GM23338 (cell line): ENCODE results near the gene SERPINB6. TPM values are rescaled to one million over a fixed set of nuclear protein-coding genes. Genes with fewer than 3 reads are reported as not detected.
"Not testable (repeated sequence)": the region's sequence is repeated elsewhere in the genome, so short reads cannot be mapped to it uniquely, and the experiment has no call there.

Experiments
- ATAC-seq: fragments of 200-7000 bp; cut with Tn5 transposase; 3 replicates; pipeline ENCODE4 v1.9.1; 2020
- DNase-seq: peaks from one replicate; pipeline ENCODE4 v3.0.0-alpha.2; 2015; ENCODE audit warnings: low spot score
- H2AFZ ChIP-seq: fragments of 200-600 bp; sonication (generic); 2 replicates; pipeline ENCODE4 v1.8.0; 2016; ENCODE audit warnings: antibody characterized with exemption, mild to moderate bottlenecking, moderate library complexity
- H3F3A ChIP-seq: fragments of 200-600 bp; sonication (generic); replicated peaks from 2 replicates; pipeline ENCODE4 v1.8.0; 2017; ENCODE audit warnings: antibody characterized with exemption, mixed run types, low read depth
- H3K27ac ChIP-seq: fragments of 200-600 bp; sonication (generic); 2 replicates; pipeline ENCODE4 v1.6.1; 2016; ENCODE audit warnings: low read depth
- H3K27me3 ChIP-seq: fragments of 200-600 bp; sonication (generic); 2 replicates; pipeline ENCODE4 v1.8.0; 2016; ENCODE audit warnings: mild to moderate bottlenecking, mixed run types, moderate library complexity; ENCODE audit not compliant: insufficient read depth
- H3K36me3 ChIP-seq: fragments of 200-600 bp; sonication (generic); 2 replicates; pipeline ENCODE4 v1.8.0; 2016; ENCODE audit warnings: mild to moderate bottlenecking; ENCODE audit not compliant: insufficient read depth
- H3K4me1 ChIP-seq: fragments of 200-600 bp; sonication (generic); 2 replicates; pipeline ENCODE4 v1.8.0; 2016; ENCODE audit warnings: mild to moderate bottlenecking, moderate library complexity; ENCODE audit not compliant: insufficient read depth
- H3K4me2 ChIP-seq: fragments of 200-600 bp; sonication (generic); 2 replicates; pipeline ENCODE4 v1.7.1; 2017; ENCODE audit warnings: mixed run types
- H3K4me3 ChIP-seq: fragments of 200-600 bp; sonication (generic); 2 replicates; pipeline ENCODE4 v1.6.1; 2016; ENCODE audit warnings: mixed run types
- H3K79me2 ChIP-seq: fragments of 200-600 bp; sonication (generic); replicated peaks from 2 replicates; pipeline ENCODE4 v1.8.0; 2017; ENCODE audit warnings: mild to moderate bottlenecking; ENCODE audit not compliant: insufficient read depth
- H3K9me2 ChIP-seq: fragments of 200-600 bp; sonication (generic); 2 replicates; pipeline ENCODE4 v1.8.0; 2017; ENCODE audit not compliant: insufficient read depth
- H4K20me1 ChIP-seq: fragments of 200-600 bp; sonication (generic); replicated peaks from 2 replicates; pipeline ENCODE4 v1.8.0; 2017; ENCODE audit warnings: mild to moderate bottlenecking; ENCODE audit not compliant: insufficient read depth
- H3K27ac Mint-ChIP-seq: 2 replicates; pipeline ENCODE4 v1.8.0; 2020; ENCODE audit warnings: inconsistent platforms, mild to moderate bottlenecking, moderate library complexity, mixed read lengths
- H3K27me3 Mint-ChIP-seq: 3 replicates; pipeline ENCODE4 v1.8.0; 2022; ENCODE audit warnings: low read depth, mild to moderate bottlenecking, moderate library complexity, mixed read lengths, inconsistent platforms; ENCODE audit not compliant: insufficient read depth, poor library complexity
- H3K36me3 Mint-ChIP-seq: 3 replicates; pipeline ENCODE4 v1.8.0; 2021; ENCODE audit warnings: low read depth, mild to moderate bottlenecking, inconsistent platforms, moderate library complexity, mixed read lengths
- H3K4me1 Mint-ChIP-seq: 3 replicates; pipeline ENCODE4 v1.8.0; 2020; ENCODE audit warnings: mild to moderate bottlenecking, inconsistent platforms, mixed read lengths
- H3K4me3 Mint-ChIP-seq: 3 replicates; pipeline ENCODE4 v1.8.0; 2021; ENCODE audit warnings: moderate library complexity, mild to moderate bottlenecking, inconsistent platforms, mixed read lengths
- H3K9me3 Mint-ChIP-seq: 3 replicates; pipeline ENCODE4 v1.8.0; 2020; ENCODE audit warnings: moderate library complexity, mild to moderate bottlenecking, inconsistent platforms, mixed read lengths
- EZH2 ChIP-seq: fragments of 200-600 bp; sonication (generic); IDR thresholded peaks from one replicate; pipeline ENCODE4 v1.8.0; 2017; ENCODE audit warnings: antibody characterized with exemption, mild to moderate bottlenecking, low read depth; ENCODE audit not compliant: unreplicated experiment
- JUNB ChIP-seq: IDR thresholded peaks from one replicate; pipeline ENCODE4 v1.6.1; 2016; ENCODE audit warnings: antibody characterized with exemption; ENCODE audit not compliant: unreplicated experiment
- NANOG ChIP-seq: IDR thresholded peaks from 2 replicates; pipeline ENCODE4 v1.6.1; 2016; ENCODE audit warnings: antibody characterized with exemption, borderline replicate concordance
- STAT1 ChIP-seq: IDR thresholded peaks from one replicate; pipeline ENCODE4 v1.6.1; 2016; ENCODE audit warnings: antibody characterized with exemption; ENCODE audit not compliant: unreplicated experiment
- ZNF114 ChIP-seq: fragments of 250-450 bp; sonication (Bioruptor Pico); IDR thresholded peaks from 2 replicates; pipeline ENCODE4 v1.5.0; 2020; ENCODE audit warnings: mild to moderate bottlenecking, moderate library complexity
- ZNF331 ChIP-seq: fragments of 250-450 bp; sonication (Bioruptor Pico); IDR thresholded peaks from 2 replicates; pipeline ENCODE4 v1.5.0; 2020; ENCODE audit warnings: low read depth, mild to moderate bottlenecking, moderate library complexity
- polyA plus RNA-seq: library from polyadenylated mRNA; unstranded; fragments of >200 nt; fragmentation: Nextera tagmentation; extraction: Ambion mirVana; gene quantifications from 2 replicates; pipeline ENCODE4 v1.2.1, GENCODE V29; 2016
- total RNA-seq: library from RNA; depleted of rRNA; stranded (reverse); fragments of >200 nt; shearing (Covaris generic); gene quantifications from 2 replicates; pipeline ENCODE4 v1.2.3, GENCODE V29; 2014
- TF ChIP-seq, protein P1 (sequence below): IDR thresholded peaks from 2 replicates; pipeline ENCODE4 v1.6.1; 2016; ENCODE audit warnings: antibody characterized with exemption
- TF ChIP-seq, protein P2 (sequence below), 2 experiments: fragments of 200-600 bp in 1 of 2; sonication (generic) in 1 of 2; conservative IDR thresholded peaks; 2 replicates each; pipeline versions ENCODE4 v1.5.1 to v1.6.1; 2016 to 2017; ENCODE audit warnings: antibody characterized with exemption in 2 of 2, low read depth in 2 of 2, mild to moderate bottlenecking in 2 of 2, moderate library complexity in 1 of 2
- TF ChIP-seq, protein P3 (sequence below): IDR thresholded peaks from one replicate; pipeline ENCODE4 v1.6.1; 2018; ENCODE audit warnings: antibody characterized with exemption; ENCODE audit not compliant: unreplicated experiment

Gene SERPINB6
- total and polyA plus RNA-seq, 2 experiments from 2014 or later, result 25.9 to 38.5 TPM

DNA sequence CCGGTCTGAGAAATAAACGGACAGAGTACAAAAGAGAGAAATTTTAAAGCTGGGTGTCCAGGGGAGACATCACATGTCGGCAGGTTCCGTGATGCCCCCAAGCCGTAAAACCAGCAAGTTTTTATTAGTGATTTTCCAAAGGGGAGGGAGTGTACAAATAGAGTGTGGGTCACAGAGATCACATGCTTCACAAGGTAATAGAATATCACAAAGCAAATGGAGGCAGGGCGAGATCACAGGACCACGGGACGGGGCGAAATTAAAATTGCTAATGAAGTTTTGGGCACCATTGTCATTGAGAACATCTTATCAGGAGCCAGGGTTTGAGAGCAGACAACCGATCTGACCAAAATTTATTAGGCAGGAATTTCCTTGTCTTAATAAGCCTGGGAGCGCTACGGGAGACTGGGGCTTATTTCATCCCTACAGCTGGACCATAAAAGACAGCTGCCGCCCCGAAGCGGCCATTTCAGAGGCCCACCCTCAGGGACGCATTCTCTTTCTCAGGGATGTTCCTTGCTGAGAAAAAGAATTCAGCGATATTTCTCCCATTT is 37.4 kb upstream of the SERPINB6 start:
- peaks cover 50% of the 10 kb centered on the region for H3K4me1 Mint-ChIP-seq
- Histone ChIP-seq H3K4me1 (peaks cover 43% of the 10 kb centered on the region), H3K4me2 (peak overlapping the region; percentile 49; the same call in 1 of the 2 replicates), H3K27ac (peak overlapping the region; percentile 91), H3K36me3 (peaks cover 44% of the 10 kb centered on the region)
- not testable (repeated sequence) for H3K27me3 ChIP-seq, H4K20me1 ChIP-seq, H3K9me2 ChIP-seq, H3K4me3 ChIP-seq, H3F3A ChIP-seq, H2AFZ ChIP-seq, ATAC-seq, H3K79me2 ChIP-seq
- peak overlapping the region; percentile 86 for H3K27ac Mint-ChIP-seq
- H3K27me3 Mint-ChIP-seq, result peaks cover 22% of the 10 kb centered on the region
- peak; percentile 48 for DNase-seq
- H3K9me3 Mint-ChIP-seq, result peaks cover 38% of the 10 kb centered on the region
- peak overlapping the region; percentile 15; the same call in 1 of the 3 replicates for H3K4me3 Mint-ChIP-seq
- H3K36me3 Mint-ChIP-seq, result peaks cover 97% of the 10 kb centered on the region
- peak; percentile 21; the same call in 1 of the 2 replicates for TF ChIP-seq NANOG

DNA sequence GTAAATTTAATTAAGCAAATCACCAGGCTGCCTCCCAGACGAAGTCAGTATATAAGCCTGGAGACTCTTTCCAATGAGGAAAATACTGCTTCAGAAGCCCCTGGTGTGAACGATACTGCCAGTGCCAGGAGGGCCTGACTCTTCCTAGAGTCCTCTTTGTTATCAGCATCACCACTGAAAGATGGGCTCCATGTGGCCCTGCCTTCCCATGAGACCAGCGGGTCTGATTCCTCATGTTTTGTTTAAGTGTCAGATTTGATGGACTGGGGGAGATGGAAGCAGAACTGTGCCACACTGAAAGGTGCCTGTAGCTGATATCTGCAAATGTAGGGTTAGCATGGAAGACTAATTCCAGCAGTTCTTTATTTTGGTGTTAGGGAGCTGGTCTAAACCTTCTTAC is 36.2 kb upstream of the SERPINB6 start:
- peaks cover 16% of the 10 kb centered on the region for H3K27me3 Mint-ChIP-seq
- Histone ChIP-seq H3F3A (0 out of 2 replicates have a peak, but pooled peaks cover 9% of the 10 kb centered on the region), H3K9me2 (no peaks in the 10 kb centered on the region), H3K79me2 (peaks cover 9% of the 10 kb centered on the region), H3K4me3 (no peak overlapping the region), H4K20me1 (no peaks in the 10 kb centered on the region), H3K4me1 (peaks cover 43% of the 10 kb centered on the region), H3K27ac (peak overlapping the region; percentile 68), H3K4me2 (no peak overlapping the region), H3K36me3 (peaks cover 33% of the 10 kb centered on the region), H3K27me3 (no peaks in the 10 kb centered on the region), H2AFZ (no peak overlapping the region)
- no peak for ATAC-seq
- DNase-seq, result no peak
- H3K4me1 Mint-ChIP-seq, result peaks cover 56% of the 10 kb centered on the region
- peak overlapping the region; percentile 57 for H3K27ac Mint-ChIP-seq
- TF ChIP-seq, protein P1, sequence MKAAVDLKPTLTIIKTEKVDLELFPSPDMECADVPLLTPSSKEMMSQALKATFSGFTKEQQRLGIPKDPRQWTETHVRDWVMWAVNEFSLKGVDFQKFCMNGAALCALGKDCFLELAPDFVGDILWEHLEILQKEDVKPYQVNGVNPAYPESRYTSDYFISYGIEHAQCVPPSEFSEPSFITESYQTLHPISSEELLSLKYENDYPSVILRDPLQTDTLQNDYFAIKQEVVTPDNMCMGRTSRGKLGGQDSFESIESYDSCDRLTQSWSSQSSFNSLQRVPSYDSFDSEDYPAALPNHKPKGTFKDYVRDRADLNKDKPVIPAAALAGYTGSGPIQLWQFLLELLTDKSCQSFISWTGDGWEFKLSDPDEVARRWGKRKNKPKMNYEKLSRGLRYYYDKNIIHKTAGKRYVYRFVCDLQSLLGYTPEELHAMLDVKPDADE, result no peak
- TF ChIP-seq ZNF114 (CRISPR knock-in tag), result no peak
- TF ChIP-seq, protein P2, sequence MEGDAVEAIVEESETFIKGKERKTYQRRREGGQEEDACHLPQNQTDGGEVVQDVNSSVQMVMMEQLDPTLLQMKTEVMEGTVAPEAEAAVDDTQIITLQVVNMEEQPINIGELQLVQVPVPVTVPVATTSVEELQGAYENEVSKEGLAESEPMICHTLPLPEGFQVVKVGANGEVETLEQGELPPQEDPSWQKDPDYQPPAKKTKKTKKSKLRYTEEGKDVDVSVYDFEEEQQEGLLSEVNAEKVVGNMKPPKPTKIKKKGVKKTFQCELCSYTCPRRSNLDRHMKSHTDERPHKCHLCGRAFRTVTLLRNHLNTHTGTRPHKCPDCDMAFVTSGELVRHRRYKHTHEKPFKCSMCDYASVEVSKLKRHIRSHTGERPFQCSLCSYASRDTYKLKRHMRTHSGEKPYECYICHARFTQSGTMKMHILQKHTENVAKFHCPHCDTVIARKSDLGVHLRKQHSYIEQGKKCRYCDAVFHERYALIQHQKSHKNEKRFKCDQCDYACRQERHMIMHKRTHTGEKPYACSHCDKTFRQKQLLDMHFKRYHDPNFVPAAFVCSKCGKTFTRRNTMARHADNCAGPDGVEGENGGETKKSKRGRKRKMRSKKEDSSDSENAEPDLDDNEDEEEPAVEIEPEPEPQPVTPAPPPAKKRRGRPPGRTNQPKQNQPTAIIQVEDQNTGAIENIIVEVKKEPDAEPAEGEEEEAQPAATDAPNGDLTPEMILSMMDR (conservative IDR thresholded peaks at IDR 0.05; ENCODE audit: low read depth in 2 of 2), result no peak
- H3K4me3 Mint-ChIP-seq, result no peak overlapping the region
- peaks cover 97% of the 10 kb centered on the region for H3K36me3 Mint-ChIP-seq
- H3K9me3 Mint-ChIP-seq, result peaks cover 33% of the 10 kb centered on the region

DNA sequence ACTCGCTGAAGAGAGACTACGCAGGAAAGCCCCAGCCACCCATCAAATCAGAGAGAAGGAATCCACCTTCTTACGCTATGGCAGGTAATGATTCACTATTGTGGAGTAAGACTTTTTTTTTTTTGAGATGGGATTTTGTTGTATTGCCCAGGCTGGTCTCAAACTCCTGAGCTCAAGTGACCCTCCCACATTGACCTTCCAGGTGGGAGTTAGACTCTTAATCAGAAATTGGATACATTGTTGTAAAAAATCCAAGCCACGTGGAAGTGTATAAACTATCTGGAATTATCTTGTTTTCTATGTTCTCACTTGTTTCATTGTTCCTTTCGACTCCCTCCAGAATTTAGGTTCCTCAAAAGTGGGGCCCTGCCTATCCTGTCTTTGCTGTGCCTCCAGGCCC is 35.1 kb upstream of the SERPINB6 start:
- no peak overlapping the region for H2AFZ ChIP-seq
- 0 out of 2 replicates have a peak, but pooled peaks cover 11% of the 10 kb centered on the region for H3F3A ChIP-seq
- no peak overlapping the region for H3K27ac ChIP-seq
- no peaks in the 10 kb centered on the region for H3K9me2 ChIP-seq
- Mint-ChIP-seq H3K9me3 (peaks cover 23% of the 10 kb centered on the region), H3K27ac (peak overlapping the region; percentile 75), H3K36me3 (peaks cover 96% of the 10 kb centered on the region), H3K4me1 (peaks cover 61% of the 10 kb centered on the region), H3K4me3 (no peak overlapping the region), H3K27me3 (peaks cover 15% of the 10 kb centered on the region)
- ATAC-seq (no peak), DNase-seq (no peak)
- peaks cover 45% of the 10 kb centered on the region for H3K4me1 ChIP-seq
- H3K4me3 ChIP-seq, result no peak overlapping the region
- no peaks in the 10 kb centered on the region for H4K20me1 ChIP-seq
- H3K79me2 ChIP-seq, result peaks cover 13% of the 10 kb centered on the region
- H3K4me2 ChIP-seq, result no peak overlapping the region
- H3K36me3 ChIP-seq, result peaks cover 23% of the 10 kb centered on the region
- no peaks in the 10 kb centered on the region for H3K27me3 ChIP-seq
- no peak for TF ChIP-seq ZNF114 (CRISPR knock-in tag)
- no peak for TF ChIP-seq EZH2
- no peak for TF ChIP-seq JUNB
- TF ChIP-seq, protein P2 (conservative IDR thresholded peaks at IDR 0.05; ENCODE audit: low read depth in 2 of 2), result no peak
- no peak for TF ChIP-seq NANOG
- TF ChIP-seq, protein P3, sequence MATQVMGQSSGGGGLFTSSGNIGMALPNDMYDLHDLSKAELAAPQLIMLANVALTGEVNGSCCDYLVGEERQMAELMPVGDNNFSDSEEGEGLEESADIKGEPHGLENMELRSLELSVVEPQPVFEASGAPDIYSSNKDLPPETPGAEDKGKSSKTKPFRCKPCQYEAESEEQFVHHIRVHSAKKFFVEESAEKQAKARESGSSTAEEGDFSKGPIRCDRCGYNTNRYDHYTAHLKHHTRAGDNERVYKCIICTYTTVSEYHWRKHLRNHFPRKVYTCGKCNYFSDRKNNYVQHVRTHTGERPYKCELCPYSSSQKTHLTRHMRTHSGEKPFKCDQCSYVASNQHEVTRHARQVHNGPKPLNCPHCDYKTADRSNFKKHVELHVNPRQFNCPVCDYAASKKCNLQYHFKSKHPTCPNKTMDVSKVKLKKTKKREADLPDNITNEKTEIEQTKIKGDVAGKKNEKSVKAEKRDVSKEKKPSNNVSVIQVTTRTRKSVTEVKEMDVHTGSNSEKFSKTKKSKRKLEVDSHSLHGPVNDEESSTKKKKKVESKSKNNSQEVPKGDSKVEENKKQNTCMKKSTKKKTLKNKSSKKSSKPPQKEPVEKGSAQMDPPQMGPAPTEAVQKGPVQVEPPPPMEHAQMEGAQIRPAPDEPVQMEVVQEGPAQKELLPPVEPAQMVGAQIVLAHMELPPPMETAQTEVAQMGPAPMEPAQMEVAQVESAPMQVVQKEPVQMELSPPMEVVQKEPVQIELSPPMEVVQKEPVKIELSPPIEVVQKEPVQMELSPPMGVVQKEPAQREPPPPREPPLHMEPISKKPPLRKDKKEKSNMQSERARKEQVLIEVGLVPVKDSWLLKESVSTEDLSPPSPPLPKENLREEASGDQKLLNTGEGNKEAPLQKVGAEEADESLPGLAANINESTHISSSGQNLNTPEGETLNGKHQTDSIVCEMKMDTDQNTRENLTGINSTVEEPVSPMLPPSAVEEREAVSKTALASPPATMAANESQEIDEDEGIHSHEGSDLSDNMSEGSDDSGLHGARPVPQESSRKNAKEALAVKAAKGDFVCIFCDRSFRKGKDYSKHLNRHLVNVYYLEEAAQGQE, result no peak
- TF ChIP-seq ZNF331, result no peak
- TF ChIP-seq STAT1, result no peak
